H1 (cell line): ENCODE data around the gene TFE3. TPM values are rescaled to one million over a fixed set of nuclear protein-coding genes. Genes with fewer than 3 reads are reported as not detected.

ENCODE experiments used
- CTCF ChIA-PET: fragments of 300-600 bp; sonication (Branson Sonifier 250); formaldehyde crosslinking; loops from one replicate; lab custom pipeline; 2021; ENCODE audit not compliant: partially characterized antibody; lab: Charles Lee
- POLR2A ChIA-PET: fragments of 300-600 bp; sonication (Branson Sonifier 250); formaldehyde crosslinking; loops from one replicate; lab custom pipeline; 2021; ENCODE audit warnings: inconsistent platforms; ENCODE audit not compliant: partially characterized antibody; lab: Charles Lee
- DNase-seq, 2 experiments: peaks; one replicate each; pipeline versions ENCODE4 v3.0.0 to v3.0.0-alpha.2; 2010 to 2022; ENCODE audit warnings: low spot score in 2 of 2, low read depth in 1 of 2, mixed read lengths in 1 of 2
- FAIRE-seq: peaks from 2 replicates; lab custom pipeline; 2011; peaks lifted over from hg19 to GRCh38; lab: Jason Lieb, UNC
- H2AFZ ChIP-seq: 2 replicates; pipeline ENCODE4 v1.8.1; 2012; ENCODE audit warnings: low read length, inconsistent platforms
- H2AK5ac ChIP-seq: 2 replicates; pipeline ENCODE4 v1.6.1; 2013; ENCODE audit warnings: low read depth, low read length
- H2BK120ac ChIP-seq: replicated peaks from 2 replicates; pipeline ENCODE3; 2013; ENCODE audit warnings: low read depth, low read length, inconsistent platforms
- H2BK12ac ChIP-seq: 2 replicates; pipeline ENCODE4 v1.6.1; 2013; ENCODE audit warnings: low read depth, low read length
- H2BK15ac ChIP-seq: 2 replicates; pipeline ENCODE4 v1.6.1; 2013; ENCODE audit warnings: low read length
- H2BK20ac ChIP-seq: 2 replicates; pipeline ENCODE4 v1.6.1; 2013; ENCODE audit warnings: low read length
- H2BK5ac ChIP-seq: 2 replicates; pipeline ENCODE4 v1.6.1; 2013; ENCODE audit warnings: low read depth, low read length
- H3K14ac ChIP-seq: 2 replicates; pipeline ENCODE4 v1.6.1; 2013; ENCODE audit warnings: inconsistent platforms; ENCODE audit not compliant: insufficient read length
- H3K18ac ChIP-seq: 2 replicates; pipeline ENCODE4 v1.6.1; 2013; ENCODE audit warnings: low read length; ENCODE audit errors: extremely low read depth
- H3K23ac ChIP-seq: 2 replicates; pipeline ENCODE4 v1.6.1; 2013; ENCODE audit warnings: inconsistent platforms; ENCODE audit not compliant: insufficient read length
- H3K23me2 ChIP-seq: 2 replicates; pipeline ENCODE4 v1.6.1; 2013; ENCODE audit warnings: low read depth, low read length
- H3K27ac ChIP-seq: 2 replicates; pipeline ENCODE4 v1.6.1; 2011; ENCODE audit warnings: low read depth, low read length, inconsistent platforms
- H3K27me3 ChIP-seq, 4 experiments: replicated peaks in 1 of 4; 1 replicate in 1 of 4; 2 replicates in 3 of 4; pipeline versions ENCODE4 v1.6.1 to v1.8.1; 2011 to 2013; ENCODE audit warnings: low read length in 3 of 4, mild to moderate bottlenecking in 3 of 4, inconsistent platforms in 2 of 4, mixed read lengths in 2 of 4, moderate library complexity in 1 of 4; ENCODE audit not compliant: control insufficient read depth in 3 of 4, insufficient read depth in 3 of 4; ENCODE audit errors: extremely low read depth in 1 of 4
- H3K36me3 ChIP-seq, 4 experiments: 2 replicates each; pipeline versions ENCODE4 v1.6.1 to v1.8.1; 2011 to 2013; ENCODE audit warnings: mild to moderate bottlenecking in 4 of 4, low read length in 3 of 4, moderate library complexity in 2 of 4, control low read depth in 1 of 4, inconsistent platforms in 1 of 4; ENCODE audit not compliant: insufficient read depth in 4 of 4, control insufficient read depth in 2 of 4
- H3K4ac ChIP-seq: replicated peaks from 2 replicates; pipeline ENCODE3; 2013; ENCODE audit warnings: low read length, low read depth, mixed read lengths, inconsistent platforms; ENCODE audit not compliant: insufficient read length
- H3K4me1 ChIP-seq, 4 experiments: replicated peaks in 1 of 4; 1 replicate in 1 of 4; 2 replicates in 3 of 4; pipeline versions ENCODE4 v1.6.1 to v1.8.1; 2011 to 2013; ENCODE audit warnings: low read length in 3 of 4, inconsistent platforms in 2 of 4, mixed read lengths in 1 of 4; ENCODE audit not compliant: insufficient read depth in 4 of 4, control insufficient read depth in 3 of 4
- H3K4me2 ChIP-seq, 2 experiments: 2 replicates each; pipeline versions ENCODE4 v1.6.1 to v1.8.1; 2011 to 2013; ENCODE audit warnings: low read depth in 2 of 2, low read length in 2 of 2, control low read depth in 1 of 2, inconsistent platforms in 1 of 2, mild to moderate bottlenecking in 1 of 2; ENCODE audit not compliant: insufficient read depth in 1 of 2
- H3K4me3 ChIP-seq, 4 experiments: fragments of 200-600, 300-600 bp in 1 of 4; sonication (generic), shearing (Covaris generic), sonication (Bioruptor Twin) in 1 of 4; 2 replicates each; pipeline versions ENCODE4 v1.5.1 to v1.8.1; 2011 to 2016; ENCODE audit warnings: low read length in 4 of 4, low read depth in 3 of 4, control low read depth in 2 of 4, inconsistent platforms in 2 of 4, mild to moderate bottlenecking in 2 of 4, mixed read lengths in 1 of 4, moderate library complexity in 1 of 4; ENCODE audit not compliant: insufficient read depth in 2 of 4; ENCODE audit errors: extremely low read depth in 1 of 4
- H3K56ac ChIP-seq: replicated peaks from 2 replicates; pipeline ENCODE3; 2013; ENCODE audit warnings: low read depth, mild to moderate bottlenecking, mixed read lengths, low read length, inconsistent platforms; ENCODE audit not compliant: insufficient read length
- H3K79me1 ChIP-seq: 2 replicates; pipeline ENCODE4 v1.6.1; 2013; ENCODE audit warnings: low read depth, low read length, control low read depth
- H3K79me2 ChIP-seq, 2 experiments: 2 replicates each; pipeline versions ENCODE4 v1.6.1 to v1.8.1; 2012 to 2013; ENCODE audit warnings: low read length in 2 of 2, mild to moderate bottlenecking in 2 of 2, inconsistent platforms in 1 of 2; ENCODE audit not compliant: insufficient read depth in 2 of 2, control insufficient read depth in 1 of 2
- H3K9ac ChIP-seq, 4 experiments: replicated peaks in 1 of 4; 1 replicate in 1 of 4; 2 replicates in 3 of 4; pipeline versions ENCODE4 v1.6.1 to v1.8.1; 2011 to 2013; ENCODE audit warnings: low read depth in 3 of 4, low read length in 3 of 4, control low read depth in 2 of 4, mild to moderate bottlenecking in 2 of 4, moderate library complexity in 2 of 4, inconsistent platforms in 1 of 4; ENCODE audit errors: extremely low read depth in 1 of 4
- H3K9me3 ChIP-seq, 2 experiments: 2 replicates each; pipeline versions ENCODE4 v1.6.1 to v1.8.1; 2012 to 2013; ENCODE audit warnings: mild to moderate bottlenecking in 2 of 2, moderate library complexity in 2 of 2, control low read depth in 1 of 2, inconsistent platforms in 1 of 2, low read depth in 1 of 2, low read length in 1 of 2, mixed read lengths in 1 of 2; ENCODE audit not compliant: insufficient read depth in 2 of 2
- H4K20me1 ChIP-seq, 2 experiments: replicated peaks in 1 of 2; 2 replicates each; pipeline versions ENCODE3 to v1.8.1; 2011 to 2013; ENCODE audit warnings: inconsistent platforms in 2 of 2, low read length in 2 of 2, mild to moderate bottlenecking in 1 of 2; ENCODE audit not compliant: insufficient read depth in 2 of 2, control insufficient read depth in 1 of 2
- H4K5ac ChIP-seq: 2 replicates; pipeline ENCODE4 v1.6.1; 2013; ENCODE audit warnings: low read length, low read depth, mixed read lengths, inconsistent platforms; ENCODE audit not compliant: insufficient read length
- H4K8ac ChIP-seq: 2 replicates; pipeline ENCODE4 v1.8.0; 2013; ENCODE audit warnings: mild to moderate bottlenecking, moderate library complexity, low read length, inconsistent platforms; ENCODE audit not compliant: insufficient read depth; ENCODE audit errors: extremely low read depth
- H4K91ac ChIP-seq: replicated peaks from 2 replicates; pipeline ENCODE3; 2013; ENCODE audit warnings: low read length, mixed read lengths, inconsistent platforms; ENCODE audit not compliant: insufficient read length
- CHD1 ChIP-seq: IDR thresholded peaks from 2 replicates; pipeline ENCODE4 v1.6.1; 2012; ENCODE audit warnings: low read depth, low read length, improper control_type of control experiment
- CTCF ChIP-seq, 3 experiments: IDR thresholded peaks; 1 replicate in 2 of 3; 2 replicates in 1 of 3; pipeline versions ENCODE4 v1.5.1 to v1.6.1; 2011; ENCODE audit warnings: low read length in 3 of 3, mild to moderate bottlenecking in 3 of 3, inconsistent platforms in 2 of 3, low read depth in 1 of 3, moderate library complexity in 1 of 3; ENCODE audit not compliant: insufficient read depth in 1 of 3; ENCODE audit errors: control extremely low read depth in 1 of 3
- NANOG ChIP-seq: IDR thresholded peaks from 2 replicates; pipeline ENCODE4 v1.6.1; 2011; ENCODE audit warnings: low read length, low read depth, mild to moderate bottlenecking, inconsistent platforms; ENCODE audit not compliant: insufficient read depth, poor library complexity, severe bottlenecking
- WGBS, 2 experiments: shearing (Covaris generic) in 1 of 2; methylation state at CpG; one replicate each; pipeline versions ENCODE4 v1.1.6 to v1.1.7; 2013 to 2015; ENCODE audit warnings: low lambda C conversion rate in 2 of 2, mixed read lengths in 2 of 2, inconsistent platforms in 1 of 2, low coverage in 1 of 2, missing lambda C conversion rate in 1 of 2; ENCODE audit not compliant: insufficient replicate concordance in 2 of 2, insufficient coverage in 1 of 2, insufficient read length in 1 of 2; ENCODE audit errors: extremely low coverage in 1 of 2, missing lambda C conversion rate in 1 of 2; 5-methylcytosine and 5-hydroxymethylcytosine counted together
- polyA plus RNA-seq, 7 experiments: library from polyadenylated mRNA; depleted of rRNA in 3 of 7; stranded (reverse) in 5 of 7; unstranded in 2 of 7; fragments of >200 nt in 5 of 7; fragments of 200-250 nt in 2 of 7; gene quantifications; 1 replicate in 5 of 7; 2 replicates in 1 of 7; 4 replicates in 1 of 7; pipeline versions ENCODE4 v1.2.1 to v1.2.3, GENCODE V29; 2011 to 2013; ENCODE audit warnings: missing spikeins in 2 of 7, mixed read lengths in 2 of 7
- total RNA-seq: library from RNA; stranded (reverse); fragmentation: NEBNext Ultra II Directional; extraction: Animal tissue kit (Norgen Biotek cat#: 25700); gene quantifications from 2 replicates; pipeline ENCODE4 v1.2.1, GENCODE V29; 2021

The TFE3 gene
- total and polyA plus RNA-seq, 2 of the 8 experiments (the other 6 are each of a cell fraction or from before 2014, with no cell fraction given), result 33.7 to 52.9 TPM

- no peak overlapping the region for H2BK12ac ChIP-seq
- H3K79me1 ChIP-seq, result no peaks in the 10 kb centered on the region
- H4K8ac ChIP-seq, result no peak overlapping the region
- TF ChIP-seq CHD1 (no peak), NANOG (no peak), CTCF (IDR thresholded peaks at IDR 0.05; ENCODE audit: control extremely low read depth in 1 of 3, insufficient read depth in 1 of 3, low read depth in 1 of 3, low read length in 3 of 3) (no peak)
- no peak overlapping the region for H3K56ac ChIP-seq
- H3K23ac ChIP-seq, result no peak overlapping the region
- H3K9me3 ChIP-seq, result no peaks in the 10 kb centered on the region
- peaks cover 0 to 5% of the 10 kb centered on the region in 2 experiments for H4K20me1 ChIP-seq
- peaks cover 0 to 3% (median 0%) of the 10 kb centered on the region in 4 experiments; a peak in 1 of 7 replicates for H3K4me1 ChIP-seq
- H2BK15ac ChIP-seq, result no peak overlapping the region
- no peak overlapping the region for H2AFZ ChIP-seq
- no peak overlapping the region for H3K9ac ChIP-seq
- ChIA-PET POLR2A (interaction anchor here (0.9 to 1.2 kb wide), 3 partner anchors 11 to 21 kb away, joined by 3 to 4 read pairs (median 3); no protein-coding TSS in a partner anchor), CTCF (interaction anchor here (1.1 to 1.2 kb wide), 2 partner anchors 23 to 25 kb away, joined by 3 to 4 read pairs; no protein-coding TSS in a partner anchor)
- H3K18ac ChIP-seq, result no peak overlapping the region
- H3K4me3 ChIP-seq, result no peak overlapping the region
- no peak overlapping the region for H3K4ac ChIP-seq
- H2BK120ac ChIP-seq, result no peak overlapping the region
- H2AK5ac ChIP-seq, result no peak overlapping the region
- H3K27me3 ChIP-seq, result no peaks in the 10 kb centered on the region
- H2BK20ac ChIP-seq, result no peak overlapping the region
- no peak overlapping the region for H2BK5ac ChIP-seq
- no peak overlapping the region for H3K14ac ChIP-seq
- 96% methylated on average over 4 of the region's 5 CpGs; no CpG with 5 or more reads in 1 of the 2 experiments for WGBS, 2 experiments
- DNase-seq (no peak), FAIRE-seq (no peak)
- H3K4me2 ChIP-seq, result no peak overlapping the region
- no peak overlapping the region for H4K91ac ChIP-seq
- no peak overlapping the region for H4K5ac ChIP-seq
- no peaks in the 10 kb centered on the region for H3K23me2 ChIP-seq
- no peak overlapping the region for H3K27ac ChIP-seq
- H3K79me2 ChIP-seq, result peaks cover 3 to 15% of the 10 kb centered on the region in 2 experiments; a peak in 3 of 4 replicates
- H3K36me3 ChIP-seq, result peaks cover 2 to 34% (median 16%) of the 10 kb centered on the region in 4 experiments; a peak in 7 of 8 replicates
These were observed 44.1 kb downstream of the TFE3 start for GRCh38 chrX:48999030-48999429.
